Adrenal gland (tissue), 12 donors: ENCODE measurements around the gene OSM. TPM values are rescaled to one million over a fixed set of nuclear protein-coding genes. Genes with fewer than 3 reads are reported as not detected.

Experiments used
- DNase-seq, 7 donors: peaks; one replicate each; pipeline ENCODE4 v3.0.0-alpha.2; 2019 to 2020
- H3K27ac ChIP-seq, 5 donors: fragments of 200-600 bp; sonication (generic) in 4 of 5; 1 replicate in 3 of 5; 2 replicates in 2 of 5; pipeline versions ENCODE4 v1.5.1 to v1.8.0; 2016 to 2020; ENCODE audit warnings: mild to moderate bottlenecking in 1 of 5
- H3K27me3 ChIP-seq: fragments of 200-600 bp; 2 replicates; pipeline ENCODE4 v1.8.0; 2021
- H3K36me3 ChIP-seq, 2 donors: fragments of 200-600 bp; replicated peaks in 1 of 2; 1 replicate in 1 of 2; 2 replicates in 1 of 2; pipeline versions ENCODE4 v1.5.1 to v1.8.0; 2018 to 2022
- H3K4me1 ChIP-seq, 2 donors: fragments of 200-600 bp; replicated peaks in 1 of 2; 1 replicate in 1 of 2; 2 replicates in 1 of 2; pipeline versions ENCODE4 v1.5.1 to v1.8.0; 2018 to 2021
- H3K4me3 ChIP-seq, 4 donors: fragments of 200-600 bp; sonication (generic) in 3 of 4; one replicate each; pipeline ENCODE4 v1.5.1; 2016 to 2018
- H3K9me3 ChIP-seq, 3 donors: fragments of 200-600 bp; sonication (generic) in 1 of 3; replicated peaks in 1 of 3; 1 replicate in 2 of 3; 2 replicates in 1 of 3; pipeline versions ENCODE4 v1.5.1 to v1.8.0; 2016 to 2021
- POLR2A ChIP-seq, 2 donors: fragments of 450-650 bp; IDR thresholded peaks; one replicate each; pipeline ENCODE4 v1.6.1; 2017; ENCODE audit warnings: antibody characterized with exemption in 2 of 2, mild to moderate bottlenecking in 2 of 2, moderate library complexity in 1 of 2
- WGBS, 4 donors: extraction: QIAGEN DNeasy Blood & Tissue Kit in 2 of 4; methylation state at CpG; one replicate each; pipeline versions ENCODE4 v1.1.5 to v1.1.7; 2013 to 2017; 5-methylcytosine and 5-hydroxymethylcytosine counted together
- intact Hi-C, 2 donors: fragments of 100-400 bp; cut with DNase I; formaldehyde crosslinking; loops; one replicate each; pipeline versions ENCODE4 v1.14.1 to v1.15.0; 2022 to 2023
- polyA plus RNA-seq, 3 donors: library from polyadenylated mRNA; stranded (reverse); fragments of 200-250 nt in 2 of 3; fragments of 350-450 nt in 1 of 3; fragmentation: Illumina TruSeq in 1 of 3; extraction: RNeasy Lipid Tissue Mini Kit (QIAGEN cat#74804) in 1 of 3; gene quantifications; one replicate each; pipeline ENCODE4 v1.2.3, GENCODE V29; 2013 to 2014
- total RNA-seq, 9 donors: library from RNA; depleted of rRNA in 4 of 9; stranded (reverse); fragments of >200 nt in 4 of 9; fragments of 120-200 nt in 1 of 9; fragmentation: NEBNext Ultra II Directional in 1 of 9; extraction: Animal tissue kit (Norgen Biotek cat#: 25700) in 1 of 9; gene quantifications; one replicate each; pipeline versions ENCODE4 v1.1.0 to v1.2.4, GENCODE V29; 2013 to 2023
- TF ChIP-seq, protein P1 (sequence below), 6 experiments: fragments of 450-650 bp in 4 of 6; fragments of 200-600 bp in 2 of 6; sonication (generic) in 1 of 6; IDR thresholded peaks; 1 replicate in 5 of 6; 2 replicates in 1 of 6; pipeline versions ENCODE4 v1.5.1 to v1.8.0; 2016 to 2021; ENCODE audit warnings: antibody characterized with exemption in 6 of 6, mild to moderate bottlenecking in 2 of 6, moderate library complexity in 1 of 6
- donor health status: healthy with polysubstance abuse.
- donor health status: Bipolar disorder and iron deficiency.
- donor health status: DM: yes; HTN: yes; CAD: no.
- donor health status: DM: no; HTN: no; CAD: no.
- donor health status: DM: no; HTN: no; CAD: no.
- donor health status: DM: yes; HTN: yes; CAD: no.

Gene OSM
- total and polyA plus RNA-seq, 12 donors = 0.44 to 8.1 (median 1.5) TPM; not detected in 1

DNA sequence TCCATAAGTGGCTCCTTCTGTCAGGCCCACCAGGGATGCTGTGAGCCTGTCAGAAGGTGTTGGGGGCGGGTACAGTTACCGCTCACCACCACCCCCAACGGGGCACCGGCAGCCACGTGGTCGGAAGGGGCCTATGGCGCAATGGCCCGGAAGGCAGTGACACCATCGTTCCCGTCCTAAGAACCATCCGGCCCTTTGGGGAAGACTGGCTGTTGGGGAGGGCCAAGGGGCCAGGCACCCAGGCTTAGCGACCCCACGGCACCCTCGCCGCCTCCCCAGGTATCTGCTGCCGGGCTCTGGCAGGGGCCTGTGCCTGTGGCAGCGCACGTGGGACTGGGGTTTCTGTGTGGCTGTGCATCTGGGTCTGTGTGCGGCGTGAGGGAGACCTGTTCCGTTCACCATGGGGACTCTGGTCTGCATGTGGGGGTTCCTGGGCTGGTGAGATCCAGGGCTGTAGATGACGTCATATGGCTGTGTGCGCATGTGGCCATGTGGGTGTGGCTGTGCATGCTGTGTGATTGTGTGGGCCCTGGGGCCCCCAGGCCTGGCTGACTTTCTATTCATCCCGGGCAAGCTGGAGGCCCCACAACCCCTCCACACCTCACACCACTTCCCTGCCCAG, 717 bp downstream of the OSM start:
- intact Hi-C loops = no loop called here
- TF ChIP-seq POLR2A (IDR thresholded peaks at IDR 0.05) = peak in 1 of 2 donors; percentile 12
- TF ChIP-seq, protein P1, sequence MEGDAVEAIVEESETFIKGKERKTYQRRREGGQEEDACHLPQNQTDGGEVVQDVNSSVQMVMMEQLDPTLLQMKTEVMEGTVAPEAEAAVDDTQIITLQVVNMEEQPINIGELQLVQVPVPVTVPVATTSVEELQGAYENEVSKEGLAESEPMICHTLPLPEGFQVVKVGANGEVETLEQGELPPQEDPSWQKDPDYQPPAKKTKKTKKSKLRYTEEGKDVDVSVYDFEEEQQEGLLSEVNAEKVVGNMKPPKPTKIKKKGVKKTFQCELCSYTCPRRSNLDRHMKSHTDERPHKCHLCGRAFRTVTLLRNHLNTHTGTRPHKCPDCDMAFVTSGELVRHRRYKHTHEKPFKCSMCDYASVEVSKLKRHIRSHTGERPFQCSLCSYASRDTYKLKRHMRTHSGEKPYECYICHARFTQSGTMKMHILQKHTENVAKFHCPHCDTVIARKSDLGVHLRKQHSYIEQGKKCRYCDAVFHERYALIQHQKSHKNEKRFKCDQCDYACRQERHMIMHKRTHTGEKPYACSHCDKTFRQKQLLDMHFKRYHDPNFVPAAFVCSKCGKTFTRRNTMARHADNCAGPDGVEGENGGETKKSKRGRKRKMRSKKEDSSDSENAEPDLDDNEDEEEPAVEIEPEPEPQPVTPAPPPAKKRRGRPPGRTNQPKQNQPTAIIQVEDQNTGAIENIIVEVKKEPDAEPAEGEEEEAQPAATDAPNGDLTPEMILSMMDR (IDR thresholded peaks at IDR 0.05) = no peak
- Histone ChIP-seq H3K4me1 (peaks cover 0 to 9% of the 10 kb centered on the region in 2 donors), H3K9me3 (no peaks in the 10 kb centered on the region), H3K27ac (peak overlapping the region; percentile 10 to 87 (median 53)), H3K4me3 (peak overlapping the region in 1 of 4 donors; percentile 33), H3K27me3 (no peaks in the 10 kb centered on the region), H3K36me3 (no peaks in the 10 kb centered on the region)
- DNase-seq = peak in 2 of 7 donors; percentile 56 to 58
- WGBS, 4 donors = 64 to 86% (median 65%) methylated on average over 11 to 24 of the region's 24 CpGs

DNA sequence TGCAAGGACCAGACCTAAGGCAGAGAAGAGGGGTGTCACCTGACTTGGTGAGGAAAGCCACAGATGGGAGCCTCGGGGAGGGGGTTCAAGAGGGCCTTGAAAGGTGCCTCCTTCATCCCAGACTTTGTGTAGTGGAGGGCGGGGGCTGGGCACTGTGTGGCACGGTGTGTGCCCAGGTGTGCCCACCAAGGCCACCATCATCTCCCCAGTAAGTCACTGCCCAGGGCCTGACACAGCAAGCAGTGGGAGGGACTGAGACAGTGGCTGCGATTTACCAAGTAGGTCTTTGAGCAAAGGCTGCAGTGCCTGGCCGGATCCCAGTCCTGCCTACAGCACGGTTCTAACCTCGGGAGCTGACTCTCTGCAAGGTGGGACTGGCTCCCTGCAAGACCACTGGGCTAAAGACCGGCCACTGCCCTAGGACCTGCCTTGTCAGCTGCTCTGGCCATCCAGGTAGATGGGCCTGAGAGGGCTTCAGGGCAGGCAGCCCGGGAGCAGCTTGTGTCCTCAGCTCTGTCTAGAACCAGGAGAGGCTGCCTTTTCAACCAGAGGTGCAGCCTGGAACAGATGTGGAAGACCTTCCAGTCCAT, 1.4 kb downstream of the OSM start:
- DNase-seq = no peak
- H3K27me3 ChIP-seq = no peaks in the 10 kb centered on the region
- intact Hi-C loops = no loop called here
- peaks cover 0 to 9% of the 10 kb centered on the region in 2 donors for H3K4me1 ChIP-seq
- H3K36me3 ChIP-seq = no peaks in the 10 kb centered on the region
- no peak for TF ChIP-seq POLR2A (IDR thresholded peaks at IDR 0.05)
- TF ChIP-seq, protein P1 (IDR thresholded peaks at IDR 0.05) = no peak
- peak overlapping the region in 1 of 5 donors; percentile 87 for H3K27ac ChIP-seq
- 82 to 100% (median 86%) methylated on average over 2 to 9 of the region's 9 CpGs for WGBS, 4 donors
- H3K9me3 ChIP-seq = no peaks in the 10 kb centered on the region
- no peak overlapping the region for H3K4me3 ChIP-seq

DNA sequence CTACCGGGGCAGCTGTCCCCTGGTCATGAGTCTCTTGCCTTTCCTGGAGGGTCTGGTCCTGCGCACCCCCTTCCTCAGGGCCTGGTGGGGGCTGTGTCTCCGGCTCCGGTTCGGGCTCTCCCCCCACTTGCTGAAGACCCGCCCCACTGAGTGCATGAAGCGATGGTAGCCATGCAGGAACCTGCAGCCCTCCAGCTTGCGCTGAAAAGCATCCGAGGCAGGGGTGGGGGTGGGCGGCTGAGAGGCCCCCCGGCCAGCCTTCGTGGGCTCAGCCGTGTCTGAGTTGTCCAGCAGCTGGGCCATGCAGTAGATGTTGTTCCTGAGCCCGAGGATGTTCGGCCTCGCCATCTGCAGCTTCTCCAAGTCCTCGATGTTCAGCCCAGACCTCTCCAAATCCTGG, 2.8 kb downstream of the OSM start:
- intact Hi-C loops = loop anchor here (5.0 kb wide), 2 partner anchors 123 to 218 kb away; partner anchors contain the start of gene RNF215 (in 2 of the 2)
- no peak overlapping the region for H3K4me3 ChIP-seq
- no peaks in the 10 kb centered on the region for H3K36me3 ChIP-seq
- H3K27ac ChIP-seq = no peak overlapping the region
- H3K4me1 ChIP-seq = peaks cover 0 to 9% of the 10 kb centered on the region in 2 donors
- no peaks in the 10 kb centered on the region for H3K27me3 ChIP-seq
- no peaks in the 10 kb centered on the region for H3K9me3 ChIP-seq
- no peak for TF ChIP-seq POLR2A (IDR thresholded peaks at IDR 0.05)
- TF ChIP-seq, protein P1 (IDR thresholded peaks at IDR 0.05) = no peak
- WGBS, 4 donors = 80 to 89% (median 87%) methylated on average over 1 to 17 of the region's 17 CpGs
- no peak for DNase-seq

DNA sequence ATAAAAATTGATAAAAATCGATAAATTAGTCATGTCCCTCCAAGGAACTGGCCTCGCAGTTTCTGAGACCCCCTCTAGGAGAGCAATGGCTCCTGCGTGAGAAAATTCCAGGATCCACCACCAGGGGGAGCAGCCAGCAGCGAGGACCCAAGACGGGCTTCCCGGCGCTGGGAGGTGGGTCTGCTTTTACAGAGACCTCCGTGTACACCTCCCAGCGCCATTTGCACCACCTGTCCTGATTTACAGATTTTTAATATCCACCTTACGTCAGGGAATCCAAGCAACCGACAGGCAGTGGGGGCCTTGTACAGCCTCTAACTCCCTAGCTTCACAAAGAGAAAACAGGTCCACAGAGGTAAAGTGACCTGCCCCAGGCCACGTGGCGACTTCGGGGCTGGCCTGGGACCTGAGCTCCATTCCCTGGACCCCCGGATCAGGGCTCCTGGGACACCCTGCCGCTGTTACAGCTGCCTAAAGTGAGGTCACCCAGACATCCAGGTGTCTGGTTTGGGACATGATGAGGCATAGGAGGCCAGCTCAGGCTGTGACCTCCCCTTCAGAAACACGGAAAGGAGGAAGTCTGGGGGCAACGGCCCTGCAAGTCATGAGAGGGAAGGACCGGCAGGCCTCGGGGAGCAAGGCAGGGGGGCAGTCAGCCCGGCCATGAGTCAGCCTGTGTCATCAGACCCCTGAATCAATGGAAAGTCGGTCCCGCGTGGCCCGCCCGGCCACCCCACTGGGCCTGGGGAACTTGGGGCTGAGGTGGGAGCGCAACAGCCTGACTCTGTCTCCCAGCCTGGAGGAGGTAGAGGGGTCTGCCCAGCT, 3.5 kb downstream of the OSM start:
- Histone ChIP-seq H3K36me3 (no peaks in the 10 kb centered on the region), H3K4me1 (peaks cover 0 to 9% of the 10 kb centered on the region in 2 donors), H3K4me3 (peak overlapping the region in 1 of 4 donors; percentile 30), H3K27me3 (no peaks in the 10 kb centered on the region), H3K9me3 (no peaks in the 10 kb centered on the region), H3K27ac (no peak overlapping the region)
- intact Hi-C loops = loop anchor here (5.0 kb wide), 2 partner anchors 124 to 219 kb away; partner anchors contain the start of gene RNF215 (in 2 of the 2)
- peak; percentile 63 to 83 (median 77) for DNase-seq
- TF ChIP-seq POLR2A (IDR thresholded peaks at IDR 0.05) = no peak
- TF ChIP-seq, protein P1 (IDR thresholded peaks at IDR 0.05) = peak; percentile 92 to 100 (median 98)
- WGBS, 4 donors = 8 to 22% (median 20%) methylated on average over 15 to 27 of the region's 27 CpGs
